Lower lobe of right lung (tissue), 2 donors: Measurements from ENCODE around the gene TRAM2. TPM values are rescaled to one million over a fixed set of nuclear protein-coding genes. Genes with fewer than 3 reads are reported as not detected.

Experiments
- ATAC-seq, 2 donors: fragments of 200-7000 bp; cut with Tn5 transposase; one replicate each; pipeline ENCODE4 v1.9.1; 2020 to 2022; ENCODE audit warnings: mild to moderate bottlenecking in 2 of 2, moderate library complexity in 2 of 2
- DNase-seq: peaks from one replicate; pipeline ENCODE4 v3.0.0-alpha.2; 2020
- H3K27ac ChIP-seq: fragments of 200-600 bp; one replicate; pipeline ENCODE4 v1.8.0; 2022
- H3K27me3 ChIP-seq: fragments of 200-600 bp; one replicate; pipeline ENCODE4 v1.8.0; 2022; ENCODE audit warnings: low read depth
- H3K36me3 ChIP-seq: fragments of 200-600 bp; one replicate; pipeline ENCODE4 v1.8.0; 2022; ENCODE audit warnings: mild to moderate bottlenecking
- H3K4me1 ChIP-seq: fragments of 200-600 bp; one replicate; pipeline ENCODE4 v1.8.0; 2022
- H3K4me3 ChIP-seq: fragments of 200-600 bp; one replicate; pipeline ENCODE4 v1.8.0; 2022; ENCODE audit warnings: mild to moderate bottlenecking
- H3K9me3 ChIP-seq: fragments of 200-600 bp; one replicate; pipeline ENCODE4 v1.8.0; 2022
- CTCF ChIP-seq: fragments of 200-600 bp; IDR thresholded peaks from one replicate; pipeline ENCODE4 v1.8.0; 2022; ENCODE audit warnings: antibody characterized with exemption, mild to moderate bottlenecking
- intact Hi-C: fragments of 100-400 bp; cut with DNase I; formaldehyde crosslinking; loops from one replicate; pipeline ENCODE4 v1.11.0; 2022
- total RNA-seq: library from RNA; stranded (reverse); fragmentation: NEBNext Ultra II Directional; extraction: Animal tissue kit (Norgen Biotek cat#: 25700); gene quantifications from one replicate; pipeline ENCODE4 v1.2.1, GENCODE V29; 2021
- donor health status: DM: no; HTN: yes; CAD: no; lungs with severe emphysema.

Gene TRAM2
- total RNA-seq, 1 donor from 2014 or later: 21.9 TPM

- H3K4me3 ChIP-seq: no peak overlapping the region
- no peak for ATAC-seq
- TF ChIP-seq CTCF: no peak
- no peaks in the 10 kb centered on the region for H3K9me3 ChIP-seq
- intact Hi-C loops: no loop called here
- H3K36me3 ChIP-seq: peaks cover 28% of the 10 kb centered on the region
- no peak for DNase-seq
- no peak overlapping the region for H3K27ac ChIP-seq
- peaks cover 51% of the 10 kb centered on the region for H3K4me1 ChIP-seq
- no peaks in the 10 kb centered on the region for H3K27me3 ChIP-seq
Measured at GRCh38 chr6:52516269-52516668, 60.6 kb downstream of the TRAM2 start.

DNA sequence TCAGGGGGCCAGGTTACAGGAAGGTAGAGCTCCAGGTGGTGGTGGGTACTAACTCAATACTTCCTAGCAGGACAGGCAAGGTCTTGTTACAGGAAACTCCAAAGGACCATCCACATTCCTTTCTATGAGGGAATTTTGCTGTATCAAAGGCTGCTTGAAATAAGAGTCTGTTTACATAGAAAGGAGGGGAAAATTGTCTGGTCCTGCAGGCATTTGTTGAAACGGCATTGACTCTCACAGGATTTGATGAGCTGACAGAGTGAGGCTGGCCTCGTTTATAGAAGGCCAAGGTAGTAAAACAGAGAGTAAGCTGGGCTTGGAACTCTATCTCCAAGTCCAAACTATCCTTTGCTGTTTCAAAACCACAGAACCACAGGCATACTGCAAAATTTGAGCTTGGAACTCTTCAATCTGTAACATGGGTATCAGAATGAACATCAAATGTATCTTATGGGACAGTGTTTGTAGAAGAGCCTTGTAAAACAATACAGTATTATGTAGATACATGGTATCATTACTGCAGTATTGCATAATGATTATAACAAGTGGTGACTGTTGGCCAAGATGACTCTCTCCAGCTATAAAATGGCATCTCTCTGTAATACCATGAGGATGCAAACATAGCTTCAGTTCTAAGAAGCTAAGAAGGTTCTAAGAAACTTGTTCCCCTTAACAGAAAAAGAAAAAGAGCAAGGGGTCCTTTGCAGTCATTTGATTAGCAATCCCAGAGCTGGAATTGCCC is 61.5 kb downstream of the TRAM2 start:
- intact Hi-C loops: no loop called here
- no peak overlapping the region for H3K27ac ChIP-seq
- peaks cover 30% of the 10 kb centered on the region for H3K36me3 ChIP-seq
- ATAC-seq: no peak
- H3K4me1 ChIP-seq: peaks cover 51% of the 10 kb centered on the region
- no peaks in the 10 kb centered on the region for H3K27me3 ChIP-seq
- H3K9me3 ChIP-seq: no peaks in the 10 kb centered on the region
- TF ChIP-seq CTCF: no peak
- DNase-seq: no peak
- H3K4me3 ChIP-seq: no peak overlapping the region

GRCh38 chr6:52514514-52514913 is 62.3 kb downstream of the TRAM2 start:
- H3K27ac ChIP-seq: no peak overlapping the region
- intact Hi-C loops: no loop called here
- DNase-seq (no peak), ATAC-seq (peak; percentile 4 to 18)
- no peaks in the 10 kb centered on the region for H3K27me3 ChIP-seq
- no peak for TF ChIP-seq CTCF
- H3K4me1 ChIP-seq: peaks cover 51% of the 10 kb centered on the region
- no peaks in the 10 kb centered on the region for H3K9me3 ChIP-seq
- H3K4me3 ChIP-seq: no peak overlapping the region
- H3K36me3 ChIP-seq: peaks cover 35% of the 10 kb centered on the region

DNA sequence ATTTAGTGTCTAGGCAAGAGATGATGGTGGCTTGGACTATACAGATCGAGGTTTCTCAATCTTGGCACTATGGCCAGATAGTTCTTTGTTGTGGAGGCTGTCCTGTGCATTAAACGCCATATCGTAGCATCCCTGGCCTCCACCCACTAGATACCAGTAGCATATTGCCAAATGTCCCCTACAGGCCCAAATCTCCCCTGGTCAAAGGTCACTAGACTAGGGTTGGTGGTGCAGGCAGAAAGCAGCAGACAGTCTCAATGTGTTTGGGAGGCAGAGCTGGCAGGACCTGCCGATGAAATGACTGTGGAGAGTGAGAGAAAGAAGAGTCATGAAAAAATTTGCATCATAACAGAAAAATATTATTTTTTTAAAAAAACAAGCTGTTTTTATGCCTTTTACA is 63.0 kb downstream of the TRAM2 start:
- H3K36me3 ChIP-seq: peaks cover 41% of the 10 kb centered on the region
- ATAC-seq (no peak), DNase-seq (no peak)
- H3K9me3 ChIP-seq: no peaks in the 10 kb centered on the region
- peak overlapping the region; percentile 4 for H3K27ac ChIP-seq
- no peak overlapping the region for H3K4me3 ChIP-seq
- H3K4me1 ChIP-seq: peaks cover 49% of the 10 kb centered on the region
- intact Hi-C loops: no loop called here
- TF ChIP-seq CTCF: no peak
- H3K27me3 ChIP-seq: no peaks in the 10 kb centered on the region

- intact Hi-C loops: no loop called here
- ATAC-seq (no peak), DNase-seq (no peak)
- no peak for TF ChIP-seq CTCF
- no peaks in the 10 kb centered on the region for H3K27me3 ChIP-seq
- no peak overlapping the region for H3K4me3 ChIP-seq
- H3K27ac ChIP-seq: peak overlapping the region; percentile 4
- no peaks in the 10 kb centered on the region for H3K9me3 ChIP-seq
- peaks cover 45% of the 10 kb centered on the region for H3K36me3 ChIP-seq
- peaks cover 45% of the 10 kb centered on the region for H3K4me1 ChIP-seq
Measured at GRCh38 chr6:52513464-52513863, 63.4 kb downstream of the TRAM2 start.
